Loucy (cell line): Measurements from ENCODE around the gene LYPD1.

Source experiments
- EZH2phosphoT487 ChIP-seq: fragments of 200-600 bp; IDR thresholded peaks from 2 replicates; pipeline ENCODE4 v1.6.1; 2018; ENCODE audit warnings: antibody characterized with exemption, mild to moderate bottlenecking, moderate library complexity, borderline replicate concordance
- TF ChIP-seq, protein P1 (sequence below): fragments of 200-600 bp; sonication (generic); conservative IDR thresholded peaks from 2 replicates; pipeline ENCODE4 v1.5.1; 2014; ENCODE audit warnings: mild to moderate bottlenecking, antibody characterized with exemption, low read length

- TF ChIP-seq, protein P1, sequence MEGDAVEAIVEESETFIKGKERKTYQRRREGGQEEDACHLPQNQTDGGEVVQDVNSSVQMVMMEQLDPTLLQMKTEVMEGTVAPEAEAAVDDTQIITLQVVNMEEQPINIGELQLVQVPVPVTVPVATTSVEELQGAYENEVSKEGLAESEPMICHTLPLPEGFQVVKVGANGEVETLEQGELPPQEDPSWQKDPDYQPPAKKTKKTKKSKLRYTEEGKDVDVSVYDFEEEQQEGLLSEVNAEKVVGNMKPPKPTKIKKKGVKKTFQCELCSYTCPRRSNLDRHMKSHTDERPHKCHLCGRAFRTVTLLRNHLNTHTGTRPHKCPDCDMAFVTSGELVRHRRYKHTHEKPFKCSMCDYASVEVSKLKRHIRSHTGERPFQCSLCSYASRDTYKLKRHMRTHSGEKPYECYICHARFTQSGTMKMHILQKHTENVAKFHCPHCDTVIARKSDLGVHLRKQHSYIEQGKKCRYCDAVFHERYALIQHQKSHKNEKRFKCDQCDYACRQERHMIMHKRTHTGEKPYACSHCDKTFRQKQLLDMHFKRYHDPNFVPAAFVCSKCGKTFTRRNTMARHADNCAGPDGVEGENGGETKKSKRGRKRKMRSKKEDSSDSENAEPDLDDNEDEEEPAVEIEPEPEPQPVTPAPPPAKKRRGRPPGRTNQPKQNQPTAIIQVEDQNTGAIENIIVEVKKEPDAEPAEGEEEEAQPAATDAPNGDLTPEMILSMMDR = no peak
- no peak for TF ChIP-seq EZH2phosphoT487
These were observed 7.3 kb downstream of the LYPD1 start for GRCh38 chr2:132662732-132663131.
